ENCODE measurements around the gene PARVG. TPM values are rescaled to one million over a fixed set of nuclear protein-coding genes. Genes with fewer than 3 reads are reported as not detected.

The PARVG gene
- polyA plus RNA-seq, 2 of the 4 experiments (the other 2 are of a cell fraction) = not detected

DNA sequence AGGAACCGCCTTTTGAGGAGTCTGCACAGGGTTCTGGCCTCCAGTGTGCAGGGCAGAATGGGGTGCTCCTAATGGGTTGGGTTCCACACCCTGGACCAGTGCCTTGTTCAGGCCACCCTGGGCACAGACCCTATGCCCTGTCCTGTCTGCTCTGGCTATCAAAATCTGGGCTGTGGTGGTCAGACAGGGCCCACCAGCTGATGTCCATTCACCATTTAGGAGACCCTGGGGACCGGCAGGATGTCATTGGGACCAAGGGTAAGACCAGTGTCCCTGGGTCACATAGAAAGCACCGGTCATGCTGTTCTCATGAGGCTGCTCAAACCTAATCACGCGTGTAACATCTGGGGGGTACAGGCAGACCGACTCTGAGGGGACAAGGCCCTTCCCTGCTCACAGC, 37.3 kb downstream of the PARVG start:
- FAIRE-seq (no peak), ATAC-seq (no peak), DNase-seq (ENCODE audit: low read depth in 1 of 2, low spot score in 1 of 2) (no peak)
- no peaks in the 10 kb centered on the region for H3K9me3 ChIP-seq
- H3K4me3 ChIP-seq = no peak overlapping the region
- POLR2A ChIA-PET = no interaction called here
- no peaks in the 10 kb centered on the region for H3K4me1 ChIP-seq
- TF ChIP-seq, protein P1, sequence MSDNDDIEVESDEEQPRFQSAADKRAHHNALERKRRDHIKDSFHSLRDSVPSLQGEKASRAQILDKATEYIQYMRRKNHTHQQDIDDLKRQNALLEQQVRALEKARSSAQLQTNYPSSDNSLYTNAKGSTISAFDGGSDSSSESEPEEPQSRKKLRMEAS (IDR thresholded peaks at IDR 0.05) = no peak
- TF ChIP-seq RCOR1 (IDR thresholded peaks at IDR 0.05; ENCODE audit: low read depth, low read length) = no peak
- TF ChIP-seq ZSCAN20 (CRISPR knock-in tag; IDR thresholded peaks at IDR 0.05) = no peak
- TF ChIP-seq HOXB5 (CRISPR knock-in tag; IDR thresholded peaks at IDR 0.05) = no peak
- TF ChIP-seq JUN (IDR thresholded peaks at IDR 0.05) = no peak
- no peak for TF ChIP-seq TFCP2L1 (CRISPR knock-in tag; IDR thresholded peaks at IDR 0.05)
- TF ChIP-seq PHF8 (IDR thresholded peaks at IDR 0.05; ENCODE audit: borderline replicate concordance, low read depth) = no peak
- no peak for TF ChIP-seq NFE2L2 (conservative IDR thresholded peaks at IDR 0.05; ENCODE audit: low read length)
- no peak overlapping the region for H3K4me2 ChIP-seq
- CTCF ChIA-PET = interaction anchor here (1.5 kb wide), 1 partner anchor 405 kb away, joined by 5 read pairs; no protein-coding TSS in a partner anchor
- no peak overlapping the region for H3K27ac ChIP-seq
- WGBS (ENCODE audit: missing lambda C conversion rate) = 88% methylated on average over 3 of the region's 6 CpGs

DNA sequence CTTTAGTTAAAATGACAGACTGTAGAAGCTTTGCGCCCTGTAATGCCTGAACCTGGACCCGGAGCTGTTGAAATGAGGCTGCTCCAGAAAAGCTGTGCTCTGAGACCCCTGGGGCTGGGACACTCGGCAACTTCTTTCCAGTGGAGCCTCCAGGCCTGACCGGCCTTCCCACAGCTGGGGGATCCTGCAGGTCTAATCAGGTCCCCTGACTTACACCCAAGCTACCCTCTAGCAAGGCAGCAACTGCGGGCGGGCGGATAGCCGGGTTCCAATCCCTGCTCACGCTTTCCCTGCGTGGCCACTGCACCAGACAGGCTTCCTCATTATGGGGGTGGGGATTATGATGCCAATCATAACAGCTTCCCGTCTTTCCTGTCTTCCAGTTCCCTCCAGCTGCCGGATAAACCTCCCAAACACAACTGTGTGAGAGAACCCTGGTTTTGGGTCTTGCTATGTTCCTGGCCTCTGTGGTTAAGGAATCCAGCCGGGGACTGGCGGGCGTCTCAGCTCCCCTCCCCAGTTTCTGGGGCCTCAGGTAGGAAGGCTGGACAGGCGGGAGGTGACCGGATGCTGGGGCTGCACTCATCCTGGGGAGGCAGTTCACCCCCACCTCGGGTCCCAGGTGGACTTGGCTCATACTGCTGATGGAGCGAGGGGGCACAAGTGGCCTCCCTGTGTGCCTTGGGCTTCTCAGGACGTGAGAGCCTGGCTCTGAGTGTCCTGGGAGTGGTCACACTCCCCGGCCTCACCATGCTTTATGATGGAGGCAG, 38.6 kb downstream of the PARVG start:
- H3K4me2 ChIP-seq = no peak overlapping the region
- no peaks in the 10 kb centered on the region for H3K9me3 ChIP-seq
- no peak for TF ChIP-seq RARB (CRISPR knock-in tag; IDR thresholded peaks at IDR 0.05)
- TF ChIP-seq, protein P2, sequence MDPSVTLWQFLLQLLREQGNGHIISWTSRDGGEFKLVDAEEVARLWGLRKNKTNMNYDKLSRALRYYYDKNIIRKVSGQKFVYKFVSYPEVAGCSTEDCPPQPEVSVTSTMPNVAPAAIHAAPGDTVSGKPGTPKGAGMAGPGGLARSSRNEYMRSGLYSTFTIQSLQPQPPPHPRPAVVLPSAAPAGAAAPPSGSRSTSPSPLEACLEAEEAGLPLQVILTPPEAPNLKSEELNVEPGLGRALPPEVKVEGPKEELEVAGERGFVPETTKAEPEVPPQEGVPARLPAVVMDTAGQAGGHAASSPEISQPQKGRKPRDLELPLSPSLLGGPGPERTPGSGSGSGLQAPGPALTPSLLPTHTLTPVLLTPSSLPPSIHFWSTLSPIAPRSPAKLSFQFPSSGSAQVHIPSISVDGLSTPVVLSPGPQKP (IDR thresholded peaks at IDR 0.05; ENCODE audit: low read depth, low read length) = no peak
- TF ChIP-seq HDAC2 (IDR thresholded peaks at IDR 0.05) = no peak
- TF ChIP-seq RFX5 (IDR thresholded peaks at IDR 0.05) = no peak
- no peak for TF ChIP-seq EHMT2 (IDR thresholded peaks at IDR 0.05; ENCODE audit: low read depth)
- TF ChIP-seq SMC3 (IDR thresholded peaks at IDR 0.05) = no peak
- TF ChIP-seq ZSCAN20 (CRISPR knock-in tag; IDR thresholded peaks at IDR 0.05) = no peak
- no peak for TF ChIP-seq POLR2AphosphoS2 (conservative IDR thresholded peaks at IDR 0.05; ENCODE audit: low read length)
- TF ChIP-seq, protein P3, sequence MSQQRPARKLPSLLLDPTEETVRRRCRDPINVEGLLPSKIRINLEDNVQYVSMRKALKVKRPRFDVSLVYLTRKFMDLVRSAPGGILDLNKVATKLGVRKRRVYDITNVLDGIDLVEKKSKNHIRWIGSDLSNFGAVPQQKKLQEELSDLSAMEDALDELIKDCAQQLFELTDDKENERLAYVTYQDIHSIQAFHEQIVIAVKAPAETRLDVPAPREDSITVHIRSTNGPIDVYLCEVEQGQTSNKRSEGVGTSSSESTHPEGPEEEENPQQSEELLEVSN (IDR thresholded peaks at IDR 0.05; ENCODE audit: borderline replicate concordance, low read depth) = no peak
- TF ChIP-seq KDM1A (IDR thresholded peaks at IDR 0.05; ENCODE audit: low read depth) = no peak
- TF ChIP-seq FOSB (CRISPR knock-in tag; IDR thresholded peaks at IDR 0.05) = no peak
- TF ChIP-seq, protein P4, sequence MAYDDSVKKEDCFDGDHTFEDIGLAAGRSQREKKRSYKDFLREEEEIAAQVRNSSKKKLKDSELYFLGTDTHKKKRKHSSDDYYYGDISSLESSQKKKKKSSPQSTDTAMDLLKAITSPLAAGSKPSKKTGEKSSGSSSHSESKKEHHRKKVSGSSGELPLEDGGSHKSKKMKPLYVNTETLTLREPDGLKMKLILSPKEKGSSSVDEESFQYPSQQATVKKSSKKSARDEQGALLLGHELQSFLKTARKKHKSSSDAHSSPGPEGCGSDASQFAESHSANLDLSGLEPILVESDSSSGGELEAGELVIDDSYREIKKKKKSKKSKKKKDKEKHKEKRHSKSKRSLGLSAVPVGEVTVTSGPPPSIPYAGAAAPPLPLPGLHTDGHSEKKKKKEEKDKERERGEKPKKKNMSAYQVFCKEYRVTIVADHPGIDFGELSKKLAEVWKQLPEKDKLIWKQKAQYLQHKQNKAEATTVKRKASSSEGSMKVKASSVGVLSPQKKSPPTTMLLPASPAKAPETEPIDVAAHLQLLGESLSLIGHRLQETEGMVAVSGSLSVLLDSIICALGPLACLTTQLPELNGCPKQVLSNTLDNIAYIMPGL (CRISPR knock-in tag; IDR thresholded peaks at IDR 0.05; ENCODE audit: borderline replicate concordance) = no peak
- TF ChIP-seq, protein P5, sequence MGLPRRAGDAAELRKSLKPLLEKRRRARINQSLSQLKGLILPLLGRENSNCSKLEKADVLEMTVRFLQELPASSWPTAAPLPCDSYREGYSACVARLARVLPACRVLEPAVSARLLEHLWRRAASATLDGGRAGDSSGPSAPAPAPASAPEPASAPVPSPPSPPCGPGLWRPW (IDR thresholded peaks at IDR 0.05) = no peak
- H3K4me3 ChIP-seq = no peak overlapping the region
- ChIA-PET CTCF (interaction anchor here (0.7 kb wide), 1 partner anchor 39 kb away, joined by 3 read pairs; no protein-coding TSS in a partner anchor), POLR2A (no interaction called here)
- ATAC-seq = no peak
- 67% methylated on average over 18 of the region's 21 CpGs for WGBS (ENCODE audit: missing lambda C conversion rate)
- H3K27ac ChIP-seq = no peak overlapping the region
- no peak for FAIRE-seq
- DNase-seq (ENCODE audit: low read depth in 1 of 2, low spot score in 1 of 2) = no peak
- no peaks in the 10 kb centered on the region for H3K4me1 ChIP-seq

All from A549 (cell line).